ENCODE measurements around the gene KLHL29. TPM values are rescaled to one million over a fixed set of nuclear protein-coding genes. Genes with fewer than 3 reads are reported as not detected.

Gene KLHL29
- total and polyA plus RNA-seq, 4 experiments from 2014 or later: 0.24 to 2.4 (median 1.9) TPM; not detected in 1

DNA sequence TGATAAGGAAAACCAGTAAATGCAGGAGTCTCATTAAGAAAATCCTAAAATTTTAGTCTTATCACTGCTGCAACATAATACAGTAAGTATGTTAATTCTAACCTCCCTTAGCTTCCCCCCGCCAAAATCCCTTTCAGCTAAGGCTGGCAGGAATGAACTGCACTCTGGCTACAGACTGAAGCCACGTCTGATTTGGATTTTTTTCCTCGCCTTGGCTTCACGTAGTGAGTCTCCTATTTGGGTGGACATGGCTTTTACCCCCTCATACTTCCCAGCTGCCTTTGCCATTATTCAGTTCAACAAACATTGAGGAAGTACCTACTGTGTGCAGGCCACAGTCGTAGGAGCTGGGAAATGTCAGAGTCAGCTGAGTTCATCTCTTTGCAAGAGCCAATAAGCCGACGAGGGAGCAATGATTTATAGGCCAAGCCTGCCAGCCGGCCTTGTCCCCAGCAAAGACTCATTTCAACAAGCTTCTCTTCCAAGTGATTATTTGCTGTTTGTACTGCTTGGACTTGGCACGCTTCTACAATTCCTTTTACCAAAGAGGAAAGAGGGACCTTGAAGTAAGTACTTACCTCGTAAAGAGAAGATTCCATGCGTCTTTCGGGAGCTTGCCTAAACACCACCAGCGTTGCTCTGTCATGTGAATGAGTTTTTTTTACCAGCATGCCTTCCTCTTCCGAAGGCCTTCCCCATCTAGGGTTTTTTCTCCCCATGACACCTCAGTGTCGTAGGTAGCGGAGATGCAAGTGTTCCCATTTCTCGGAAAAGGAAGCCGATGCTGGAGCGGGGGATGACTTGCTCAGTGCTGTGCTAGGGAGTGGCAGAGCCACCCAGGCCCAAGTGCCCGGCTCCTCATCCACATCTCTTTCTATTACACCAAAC is 138.6 kb downstream of the KLHL29 start:
- H3K4me3 Mint-ChIP-seq: no peak overlapping the region
- H3K36me3 Mint-ChIP-seq: no peaks in the 10 kb centered on the region
- H3K9me3 Mint-ChIP-seq: no peaks in the 10 kb centered on the region
- H3K27me3 ChIP-seq (ENCODE audit: insufficient read depth, low read length): no peaks in the 10 kb centered on the region
- intact Hi-C loops (cut with micrococcal nuclease): no loop called here
- H3K36me3 ChIP-seq (ENCODE audit: insufficient read depth, low read length): no peaks in the 10 kb centered on the region
- peaks cover 2 to 6% of the 10 kb centered on the region in 2 donors for H3K27me3 Mint-ChIP-seq
- H3K4me1 ChIP-seq (ENCODE audit: insufficient read depth, low read length): no peaks in the 10 kb centered on the region
- no peaks in the 10 kb centered on the region for H3K9me3 ChIP-seq (ENCODE audit: control insufficient read depth in 1 of 2, low read length in 2 of 2)
- H3K4me3 ChIP-seq (ENCODE audit: low read length in 2 of 2): no peak overlapping the region
- H3K27ac Mint-ChIP-seq: no peak overlapping the region
- H3K4me1 Mint-ChIP-seq: peaks cover 0 to 7% (median 4%) of the 10 kb centered on the region in 4 donors
- POLR2A ChIA-PET (ENCODE audit: partially characterized antibody): no interaction called here
- no peak for DNase-seq
- CTCF ChIA-PET (ENCODE audit: partially characterized antibody): no interaction called here
- H3K27ac ChIP-seq (ENCODE audit: low read depth, low read length): no peak overlapping the region

DNA sequence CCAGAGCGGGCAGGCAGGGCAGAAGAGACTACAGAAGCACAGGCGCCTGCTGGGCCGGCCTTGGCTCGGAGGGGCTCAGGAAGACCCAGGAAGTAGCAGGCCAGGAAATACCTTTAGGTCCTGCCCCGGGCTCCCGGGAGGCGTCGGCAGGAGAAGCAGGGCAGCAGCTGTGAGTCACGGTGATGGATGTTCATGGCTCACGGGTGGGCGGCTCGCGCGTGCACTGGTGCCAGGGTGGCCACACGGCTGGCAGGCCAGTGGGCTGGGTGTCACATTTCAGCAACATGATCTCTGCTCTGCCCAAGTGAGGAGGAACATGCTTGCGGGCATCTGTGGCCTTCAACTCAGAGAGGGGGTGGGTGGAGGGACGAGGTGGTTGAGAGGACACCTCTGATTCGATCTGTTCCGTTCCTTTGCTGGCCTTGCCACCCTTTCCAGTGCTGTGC is 139.3 kb downstream of the KLHL29 start:
- H3K27ac Mint-ChIP-seq: no peak overlapping the region
- H3K27me3 Mint-ChIP-seq: peaks cover 2 to 5% of the 10 kb centered on the region in 2 donors
- no peaks in the 10 kb centered on the region for H3K27me3 ChIP-seq (ENCODE audit: insufficient read depth, low read length)
- no peaks in the 10 kb centered on the region for H3K36me3 ChIP-seq (ENCODE audit: insufficient read depth, low read length)
- CTCF ChIA-PET (ENCODE audit: partially characterized antibody): no interaction called here
- H3K4me1 ChIP-seq (ENCODE audit: insufficient read depth, low read length): no peaks in the 10 kb centered on the region
- no peak overlapping the region for H3K4me3 ChIP-seq (ENCODE audit: low read length in 2 of 2)
- POLR2A ChIA-PET (ENCODE audit: partially characterized antibody): no interaction called here
- no peaks in the 10 kb centered on the region for H3K36me3 Mint-ChIP-seq
- H3K27ac ChIP-seq (ENCODE audit: low read depth, low read length): no peak overlapping the region
- no peak for DNase-seq
- no peaks in the 10 kb centered on the region for H3K9me3 Mint-ChIP-seq
- no peaks in the 10 kb centered on the region for H3K9me3 ChIP-seq (ENCODE audit: control insufficient read depth in 1 of 2, low read length in 2 of 2)
- peaks cover 0 to 7% (median 4%) of the 10 kb centered on the region in 4 donors for H3K4me1 Mint-ChIP-seq
- intact Hi-C loops (cut with micrococcal nuclease): no loop called here
- H3K4me3 Mint-ChIP-seq: no peak overlapping the region

DNA sequence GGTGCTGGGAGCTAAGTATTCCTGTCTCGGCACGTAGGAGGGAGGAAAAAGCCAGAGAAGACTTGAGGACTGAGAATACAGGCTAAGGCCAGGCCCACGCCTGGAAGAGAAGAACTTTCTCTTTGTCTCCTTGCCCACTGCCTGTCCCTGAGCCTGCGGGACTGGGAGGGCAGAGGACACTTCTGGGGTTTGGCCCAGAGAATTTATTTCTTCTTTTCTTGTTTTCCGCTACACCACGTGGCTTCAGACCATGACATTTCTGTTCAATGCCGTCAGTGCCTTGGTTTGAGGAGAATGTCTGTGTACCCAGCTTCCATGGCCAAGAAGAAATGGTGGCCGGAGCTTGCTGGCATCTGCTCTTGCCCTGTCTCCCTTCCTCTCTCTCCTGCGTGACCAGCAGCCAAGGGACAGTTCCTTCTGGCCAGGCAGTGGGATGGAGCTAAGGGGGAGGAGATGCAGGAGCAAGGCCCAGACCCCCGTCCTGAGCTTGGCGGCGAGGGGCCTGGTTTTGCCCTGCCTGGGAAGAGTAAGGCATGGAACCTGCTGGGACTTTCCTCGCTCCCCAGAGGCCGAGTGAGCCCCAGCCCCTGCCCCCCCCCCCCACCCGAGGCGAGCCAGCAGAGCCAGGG is 140.3 kb downstream of the KLHL29 start:
- no peaks in the 10 kb centered on the region for H3K4me1 ChIP-seq (ENCODE audit: insufficient read depth, low read length)
- H3K27me3 ChIP-seq (ENCODE audit: insufficient read depth, low read length): no peaks in the 10 kb centered on the region
- no peaks in the 10 kb centered on the region for H3K36me3 Mint-ChIP-seq
- ChIA-PET POLR2A (ENCODE audit: partially characterized antibody) (no interaction called here), CTCF (ENCODE audit: partially characterized antibody) (no interaction called here)
- no peaks in the 10 kb centered on the region for H3K9me3 Mint-ChIP-seq
- H3K9me3 ChIP-seq (ENCODE audit: control insufficient read depth in 1 of 2, low read length in 2 of 2): no peaks in the 10 kb centered on the region
- H3K4me1 Mint-ChIP-seq: peaks cover 0 to 7% (median 4%) of the 10 kb centered on the region in 4 donors
- H3K27me3 Mint-ChIP-seq: peaks cover 2 to 5% of the 10 kb centered on the region in 2 donors
- H3K27ac Mint-ChIP-seq: no peak overlapping the region
- no peak overlapping the region for H3K4me3 Mint-ChIP-seq
- no peaks in the 10 kb centered on the region for H3K36me3 ChIP-seq (ENCODE audit: insufficient read depth, low read length)
- H3K4me3 ChIP-seq (ENCODE audit: low read length in 2 of 2): no peak overlapping the region
- DNase-seq: no peak
- H3K27ac ChIP-seq (ENCODE audit: low read depth, low read length): no peak overlapping the region
- intact Hi-C loops (cut with micrococcal nuclease): no loop called here

DNA sequence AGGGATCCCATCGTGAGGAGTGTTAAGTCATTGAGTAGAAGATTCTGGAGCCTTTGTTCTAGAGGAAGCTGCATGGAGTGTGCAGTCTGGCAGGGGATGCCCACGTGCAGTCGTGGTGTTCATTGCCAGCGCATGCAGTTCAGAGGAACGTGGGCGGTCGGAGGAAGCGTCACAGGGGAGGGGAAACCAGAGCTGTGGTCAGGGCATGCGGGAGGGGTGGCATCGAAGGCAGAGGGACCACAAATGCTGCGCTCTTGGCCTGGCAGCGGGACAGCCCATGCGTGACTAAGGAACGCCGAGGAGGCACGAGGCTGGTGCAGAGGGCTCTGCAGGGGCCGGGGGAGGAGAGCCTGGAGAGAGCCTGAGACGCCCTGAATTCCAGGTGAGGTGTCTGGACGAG is 141.1 kb downstream of the KLHL29 start:
- intact Hi-C loops (cut with micrococcal nuclease): no loop called here
- Mint-ChIP-seq H3K9me3 (no peaks in the 10 kb centered on the region), H3K27me3 (peaks cover 2 to 5% of the 10 kb centered on the region in 2 donors), H3K27ac (peak overlapping the region in 2 of 7 donors; percentile 41 to 48), H3K36me3 (no peaks in the 10 kb centered on the region), H3K4me3 (no peak overlapping the region), H3K4me1 (peaks cover 0 to 7% (median 5%) of the 10 kb centered on the region in 4 donors)
- Histone ChIP-seq H3K27ac (ENCODE audit: low read depth, low read length) (no peak overlapping the region), H3K4me3 (ENCODE audit: low read length in 2 of 2) (no peak overlapping the region), H3K9me3 (ENCODE audit: control insufficient read depth in 1 of 2, low read length in 2 of 2) (no peaks in the 10 kb centered on the region), H3K27me3 (ENCODE audit: insufficient read depth, low read length) (no peaks in the 10 kb centered on the region), H3K36me3 (ENCODE audit: insufficient read depth, low read length) (no peaks in the 10 kb centered on the region), H3K4me1 (ENCODE audit: insufficient read depth, low read length) (no peaks in the 10 kb centered on the region)
- ChIA-PET CTCF (ENCODE audit: partially characterized antibody) (no interaction called here), POLR2A (ENCODE audit: partially characterized antibody) (no interaction called here)
- peak in 1 of 5 donors; percentile 9 for DNase-seq

DNA sequence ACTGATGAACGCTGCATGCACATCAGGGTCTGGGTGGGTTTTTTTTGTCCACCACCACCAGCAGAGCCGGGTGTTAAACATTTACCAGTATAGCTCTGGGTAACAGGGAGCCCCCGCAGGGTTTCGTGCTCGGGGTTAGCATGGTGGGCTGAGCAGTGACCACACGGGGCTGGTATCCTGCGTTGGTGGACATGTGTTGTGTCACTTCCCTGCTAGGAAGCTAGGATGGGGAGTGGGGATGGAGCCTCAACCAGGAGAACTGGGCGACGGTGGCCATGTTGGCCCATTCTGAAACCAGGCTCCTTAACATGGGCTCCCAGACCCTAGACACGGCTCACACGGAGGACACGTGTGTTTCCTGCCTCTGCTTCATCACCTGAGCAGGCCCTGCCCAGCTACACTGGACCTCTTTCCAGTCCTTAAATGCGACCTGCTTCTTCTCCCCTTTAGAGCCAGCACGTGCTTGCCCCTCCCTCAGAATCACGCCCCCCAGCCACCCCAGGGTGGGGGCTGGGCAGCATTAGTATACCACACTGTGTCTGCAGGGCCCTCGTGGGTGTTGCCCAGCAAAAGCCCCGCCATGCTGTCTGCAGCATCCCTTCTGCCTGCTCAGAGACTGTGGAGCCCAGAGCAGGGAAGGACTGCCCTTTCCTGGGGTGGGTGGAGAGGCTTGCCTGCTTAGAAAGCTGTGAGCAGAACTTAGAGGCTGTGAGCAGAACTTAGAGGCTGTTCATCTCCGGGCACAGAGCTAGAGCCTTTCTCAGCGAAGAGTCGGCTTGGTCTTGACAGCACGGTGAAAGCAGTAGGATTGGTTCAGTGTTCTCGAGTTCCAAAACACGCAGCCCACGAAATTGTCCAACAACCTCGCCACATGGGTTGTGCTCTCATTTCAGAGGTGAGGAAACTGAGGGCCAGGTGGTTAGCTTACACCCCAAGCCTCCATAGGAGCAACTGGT is 142.1 kb downstream of the KLHL29 start:
- Histone ChIP-seq H3K27ac (ENCODE audit: low read depth, low read length) (no peak overlapping the region), H3K9me3 (ENCODE audit: control insufficient read depth in 1 of 2, low read length in 2 of 2) (no peaks in the 10 kb centered on the region), H3K4me1 (ENCODE audit: insufficient read depth, low read length) (peaks cover 10% of the 10 kb centered on the region), H3K4me3 (ENCODE audit: low read length in 2 of 2) (no peak overlapping the region), H3K36me3 (ENCODE audit: insufficient read depth, low read length) (no peaks in the 10 kb centered on the region), H3K27me3 (ENCODE audit: insufficient read depth, low read length) (no peaks in the 10 kb centered on the region)
- ChIA-PET POLR2A (ENCODE audit: partially characterized antibody) (no interaction called here), CTCF (ENCODE audit: partially characterized antibody) (no interaction called here)
- intact Hi-C loops (cut with micrococcal nuclease): no loop called here
- H3K36me3 Mint-ChIP-seq: no peaks in the 10 kb centered on the region
- DNase-seq: no peak
- H3K4me3 Mint-ChIP-seq: no peak overlapping the region
- no peak overlapping the region for H3K27ac Mint-ChIP-seq
- peaks cover 6 to 16% (median 8%) of the 10 kb centered on the region in 4 donors for H3K4me1 Mint-ChIP-seq
- peaks cover 2 to 4% of the 10 kb centered on the region in 2 donors for H3K27me3 Mint-ChIP-seq
- H3K9me3 Mint-ChIP-seq: no peaks in the 10 kb centered on the region

DNA sequence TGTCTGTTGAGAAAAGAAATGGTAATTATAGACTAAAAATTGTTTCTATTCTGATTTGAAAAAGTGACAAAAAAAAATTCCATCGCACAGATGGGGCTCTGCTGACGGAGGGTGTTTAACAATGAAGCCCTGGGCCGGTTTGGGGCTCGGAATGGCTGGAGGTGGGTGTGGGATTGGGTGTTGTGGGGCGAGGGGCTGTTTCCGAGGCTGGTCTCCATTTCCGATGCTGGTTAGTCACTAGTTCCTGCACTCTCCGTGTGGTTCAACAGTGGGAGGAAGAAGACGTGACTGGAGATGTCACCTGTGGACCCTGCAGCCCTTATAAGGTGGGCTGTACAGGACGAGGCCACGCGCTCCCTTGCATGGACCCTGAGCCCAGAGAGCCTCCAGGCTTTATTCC is 143.2 kb downstream of the KLHL29 start:
- POLR2A ChIA-PET (ENCODE audit: partially characterized antibody): no interaction called here
- CTCF ChIA-PET (ENCODE audit: partially characterized antibody): no interaction called here
- no peak overlapping the region for H3K27ac Mint-ChIP-seq
- H3K4me1 Mint-ChIP-seq: peaks cover 16 to 26% (median 19%) of the 10 kb centered on the region in 4 donors
- H3K36me3 ChIP-seq (ENCODE audit: insufficient read depth, low read length): no peaks in the 10 kb centered on the region
- no peak overlapping the region for H3K27ac ChIP-seq (ENCODE audit: low read depth, low read length)
- H3K4me1 ChIP-seq (ENCODE audit: insufficient read depth, low read length): peaks cover 20% of the 10 kb centered on the region
- H3K4me3 Mint-ChIP-seq: no peak overlapping the region
- H3K36me3 Mint-ChIP-seq: no peaks in the 10 kb centered on the region
- peaks cover 2 to 4% of the 10 kb centered on the region in 2 donors for H3K27me3 Mint-ChIP-seq
- H3K27me3 ChIP-seq (ENCODE audit: insufficient read depth, low read length): no peaks in the 10 kb centered on the region
- DNase-seq: no peak
- H3K9me3 Mint-ChIP-seq: no peaks in the 10 kb centered on the region
- no peaks in the 10 kb centered on the region for H3K9me3 ChIP-seq (ENCODE audit: control insufficient read depth in 1 of 2, low read length in 2 of 2)
- intact Hi-C loops (cut with micrococcal nuclease): no loop called here
- no peak overlapping the region for H3K4me3 ChIP-seq (ENCODE audit: low read length in 2 of 2)

DNA sequence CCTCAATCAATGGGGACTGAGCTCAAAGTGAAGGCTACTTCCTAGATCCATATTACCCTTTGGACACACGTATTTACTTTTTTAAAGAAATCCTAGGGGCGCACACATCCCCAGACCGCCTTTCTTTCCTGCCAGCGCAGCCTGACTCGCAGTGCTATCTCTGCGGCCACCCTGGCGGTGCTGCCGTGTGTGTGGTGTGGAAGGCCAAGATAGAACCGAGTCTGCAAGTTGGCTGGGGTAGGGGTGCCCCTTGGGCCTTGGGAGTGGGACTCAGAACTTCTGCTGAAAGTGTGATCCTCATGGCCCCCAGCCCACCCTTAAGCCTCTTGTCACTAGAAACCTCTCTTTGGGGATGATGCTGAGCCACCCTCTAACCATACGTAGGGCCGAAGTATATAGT is 143.7 kb downstream of the KLHL29 start:
- H3K27ac ChIP-seq (ENCODE audit: low read depth, low read length): no peak overlapping the region
- Mint-ChIP-seq H3K9me3 (no peaks in the 10 kb centered on the region), H3K4me1 (peaks cover 18 to 32% (median 22%) of the 10 kb centered on the region in 4 donors), H3K27me3 (peaks cover 2 to 4% of the 10 kb centered on the region in 2 donors), H3K27ac (no peak overlapping the region), H3K36me3 (no peaks in the 10 kb centered on the region), H3K4me3 (no peak overlapping the region)
- ChIA-PET CTCF (ENCODE audit: partially characterized antibody) (no interaction called here), POLR2A (ENCODE audit: partially characterized antibody) (no interaction called here)
- no peak for DNase-seq
- H3K27me3 ChIP-seq (ENCODE audit: insufficient read depth, low read length): no peaks in the 10 kb centered on the region
- H3K4me3 ChIP-seq (ENCODE audit: low read length in 2 of 2): no peak overlapping the region
- peaks cover 24% of the 10 kb centered on the region for H3K4me1 ChIP-seq (ENCODE audit: insufficient read depth, low read length)
- no peaks in the 10 kb centered on the region for H3K9me3 ChIP-seq (ENCODE audit: control insufficient read depth in 1 of 2, low read length in 2 of 2)
- intact Hi-C loops (cut with micrococcal nuclease): no loop called here
- H3K36me3 ChIP-seq (ENCODE audit: insufficient read depth, low read length): no peaks in the 10 kb centered on the region

Measured in CD4-positive, alpha-beta memory T cell (primary cell).